ENCODE data around the gene MRI1. TPM values are rescaled to one million over a fixed set of nuclear protein-coding genes. Genes with fewer than 3 reads are reported as not detected.

The MRI1 gene
- total and polyA plus RNA-seq, 2 of the 4 experiments (the other 2 are of a cell fraction) = 26.7 to 37.6 TPM

GRCh38 chr19:13738073-13738472 is 26.2 kb upstream of the MRI1 start:
- Histone ChIP-seq H4K5ac (ENCODE audit: low read depth, low read length) (no peak overlapping the region), H3K4ac (ENCODE audit: low read depth, low read length) (no peak overlapping the region), H3K9me1 (ENCODE audit: insufficient read depth, low read length) (peaks cover 4% of the 10 kb centered on the region; the same call in 1 of the 2 replicates), H2AK9ac (replicated peaks; ENCODE audit: low read depth, low read length, poor library complexity) (no peak overlapping the region), H2AFZ (replicated peaks; ENCODE audit: low read length, poor library complexity) (no peak overlapping the region), H3K14ac (replicated peaks; ENCODE audit: low read depth, low read length) (no peak overlapping the region), H3K23ac (ENCODE audit: low read depth, low read length) (no peak overlapping the region), H2BK20ac (ENCODE audit: low read depth, low read length) (no peak overlapping the region), H2BK5ac (ENCODE audit: low read depth, low read length, poor library complexity, severe bottlenecking) (no peak overlapping the region), H3K9ac (ENCODE audit: low read depth, low read length) (no peak overlapping the region), H3K27me3 (ENCODE audit: control insufficient read depth, insufficient read depth, low read length) (no peaks in the 10 kb centered on the region), H3K4me1 (ENCODE audit: control insufficient read depth, insufficient read depth, low read length) (peaks cover 4% of the 10 kb centered on the region; the same call in 1 of the 2 replicates), H3K79me1 (ENCODE audit: low read depth in 1 of 2, low read length in 2 of 2) (peaks cover 0 to 6% of the 10 kb centered on the region in 2 experiments; a peak in 2 of 4 replicates), H3K27ac (ENCODE audit: insufficient read depth, low read length) (no peak overlapping the region), H2BK15ac (ENCODE audit: low read depth, low read length) (no peak overlapping the region), H2AK5ac (ENCODE audit: low read depth, low read length) (no peak overlapping the region), H3K18ac (ENCODE audit: low read depth, low read length) (no peak overlapping the region), H3K4me2 (ENCODE audit: low read depth, low read length) (no peak overlapping the region), H3K36me3 (ENCODE audit: control insufficient read depth, insufficient read depth, low read length) (0 out of 2 replicates have a peak, but pooled peaks cover 2% of the 10 kb centered on the region), H4K91ac (ENCODE audit: insufficient read depth, low read depth, low read length) (no peak overlapping the region), H2BK120ac (ENCODE audit: low read depth, low read length) (no peak overlapping the region), H3K4me3 (ENCODE audit: insufficient read depth, low read depth, low read length) (no peak overlapping the region), H3K56ac (ENCODE audit: extremely low read depth, insufficient read depth, low read length) (no peak overlapping the region), H4K8ac (ENCODE audit: low read depth in 2 of 2, low read length in 2 of 2) (no peak overlapping the region), H4K20me1 (ENCODE audit: insufficient read depth, low read length) (no peaks in the 10 kb centered on the region), H3K9me3 (ENCODE audit: control insufficient read depth, insufficient read depth, low read length) (no peaks in the 10 kb centered on the region)
- dilution Hi-C loops (cut with HindIII; ENCODE audit: low sequenced_read_pairs, unreplicated experiment) (no loop called here), in situ Hi-C loops (cut with MboI; ENCODE audit: low sequenced_read_pairs) (loop anchor here (25.0 kb wide), 1 partner anchor 751 kb away; the partner anchor contains the start of gene NFIX), intact Hi-C loops (cut with micrococcal nuclease) (no loop called here)
- DNase-seq (no peak), ATAC-seq (ENCODE audit: low read depth) (no peak)
- TF ChIP-seq MAFK (IDR thresholded peaks at IDR 0.05; ENCODE audit: low read depth, low read length) (no peak), USF2 (IDR thresholded peaks at IDR 0.05; ENCODE audit: low read depth, low read length) (no peak), ELK1 (IDR thresholded peaks at IDR 0.05; ENCODE audit: borderline replicate concordance, low read depth, low read length) (no peak), RAD21 (IDR thresholded peaks at IDR 0.05; ENCODE audit: low read length) (no peak), MXI1 (IDR thresholded peaks at IDR 0.05; ENCODE audit: borderline replicate concordance, low read depth, low read length) (no peak), CEBPB (IDR thresholded peaks at IDR 0.05; ENCODE audit: low read depth, low read length) (no peak), FOS (IDR thresholded peaks at IDR 0.05; ENCODE audit: low read depth, low read length) (no peak), RCOR1 (IDR thresholded peaks at IDR 0.05; ENCODE audit: insufficient replicate concordance, low read length) (no peak), CHD1 (IDR thresholded peaks at IDR 0.05; ENCODE audit: low read depth, low read length) (no peak), SMC3 (IDR thresholded peaks at IDR 0.05; ENCODE audit: low read depth, low read length) (no peak), NFE2L2 (IDR thresholded peaks at IDR 0.05; ENCODE audit: low read depth, low read length) (no peak), BHLHE40 (IDR thresholded peaks at IDR 0.05; ENCODE audit: low read depth, low read length) (no peak), RFX5 (IDR thresholded peaks at IDR 0.05; ENCODE audit: low read depth, low read length) (no peak), POLR2A (IDR thresholded peaks at IDR 0.05; ENCODE audit: low read depth, low read length) (no peak), MAZ (IDR thresholded peaks at IDR 0.05; ENCODE audit: borderline replicate concordance, low read depth, low read length) (no peak), CTCF (conservative IDR thresholded peaks at IDR 0.05; ENCODE audit: low read depth, low read length) (no peak)
- no CpG with 5 or more reads among the region's 1 CpG for WGBS, 2 experiments (ENCODE audit: extremely low coverage in 2 of 2, insufficient read length in 1 of 2)
- ChIA-PET CTCF (no interaction called here), POLR2A (ENCODE audit: unreplicated experiment) (no interaction called here)
- BruUV-seq (replicated peaks) = no TSS peak

Data from IMR-90 (cell line).